ENCODE measurements around the gene RALGAPA2. TPM values are rescaled to one million over a fixed set of nuclear protein-coding genes. Genes with fewer than 3 reads are reported as not detected.

RALGAPA2 gene
- total and polyA plus RNA-seq, 2 of the 13 experiments (the other 11 are each of a cell fraction or from before 2014, with no cell fraction given): 13.8 to 17.7 TPM

DNA sequence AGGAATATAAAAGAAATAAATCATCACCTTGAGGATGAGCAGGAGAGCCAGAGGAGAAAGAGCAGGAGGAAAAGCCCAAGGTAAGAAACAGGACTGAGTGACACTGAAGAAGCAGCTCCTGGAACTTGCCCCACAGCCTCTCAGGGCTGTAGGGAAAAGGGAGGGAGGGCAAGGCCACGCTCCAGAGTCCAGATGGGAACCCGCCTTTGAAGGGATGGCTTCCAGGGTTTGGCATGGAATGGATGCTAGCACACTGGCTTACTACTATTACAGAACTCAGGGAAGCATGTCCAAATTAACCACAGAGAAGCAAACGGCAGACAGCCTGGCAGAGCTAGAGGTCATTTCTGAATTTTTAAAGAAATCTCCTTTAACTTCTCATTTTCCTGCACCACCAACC, 26.8 kb downstream of the RALGAPA2 start:
- no peak overlapping the region for H2AFZ ChIP-seq (ENCODE audit: low read length)
- H3K27me3 ChIP-seq (ENCODE audit: control insufficient read depth in 1 of 2, insufficient read depth in 2 of 2, low read length in 2 of 2): no peaks in the 10 kb centered on the region
- POLR2A ChIA-PET: no interaction called here
- no peak overlapping the region for H3K9ac ChIP-seq (ENCODE audit: insufficient read depth, low read depth, low read length)
- FAIRE-seq (no peak), DNase-seq (ENCODE audit: low spot score) (no peak), ATAC-seq (peak; percentile 50)
- peaks cover 11% of the 10 kb centered on the region; the same call in 1 of the 2 replicates for H4K20me1 ChIP-seq (ENCODE audit: insufficient read depth, low read length)
- peaks cover 22% of the 10 kb centered on the region for H3K4me1 ChIP-seq (ENCODE audit: insufficient read depth, low read length)
- intact Hi-C loops (cut with micrococcal nuclease; ENCODE audit: unreplicated experiment) (no loop called here), in situ Hi-C loops (cut with HindIII; ENCODE audit: extremely low pct_ligation_motif_present, low pct_unique_long_range_greater_than_20kb) (no loop called here)
- CTCF ChIA-PET (ENCODE audit: low intra/inter-chr PET ratio, low total read pairs): no interaction called here
- no peaks in the 10 kb centered on the region for H3K9me3 ChIP-seq (ENCODE audit: low read length)
- H3K36me3 ChIP-seq (replicated peaks in 1 of 2; ENCODE audit: control insufficient read depth in 1 of 2, insufficient read depth in 2 of 2, low read length in 2 of 2): no peaks in the 10 kb centered on the region; a peak in 1 of 5 replicates
- no peak overlapping the region for H3K4me3 ChIP-seq (replicated peaks in 1 of 3; ENCODE audit: insufficient read depth in 1 of 3, low read depth in 2 of 3, low read length in 3 of 3)
- 83% methylated on average over 3 of the region's 3 CpGs for WGBS (ENCODE audit: low lambda C conversion rate)
- TF ChIP-seq RBFOX2 (IDR thresholded peaks at IDR 0.05; ENCODE audit: low read depth, low read length) (no peak), POGZ (CRISPR knock-in tag; IDR thresholded peaks at IDR 0.05) (no peak), HNF4A (CRISPR knock-in tag; IDR thresholded peaks at IDR 0.05) (peak; percentile 12; the same call in 1 of the 2 replicates), ZZZ3 (CRISPR knock-in tag; IDR thresholded peaks at IDR 0.05; ENCODE audit: borderline replicate concordance) (no peak), KLF6 (CRISPR knock-in tag; IDR thresholded peaks at IDR 0.05) (no peak), ZKSCAN1 (IDR thresholded peaks at IDR 0.05; ENCODE audit: low read length) (no peak)
- no peak overlapping the region for H3K27ac ChIP-seq (ENCODE audit: extremely low read length, insufficient read depth, low read length)
- H3K79me2 ChIP-seq (ENCODE audit: insufficient read depth, low read length): peaks cover 10% of the 10 kb centered on the region
- H3K4me2 ChIP-seq (ENCODE audit: low read depth, low read length): no peak overlapping the region
- BruUV-seq (replicated peaks): no TSS peak

DNA sequence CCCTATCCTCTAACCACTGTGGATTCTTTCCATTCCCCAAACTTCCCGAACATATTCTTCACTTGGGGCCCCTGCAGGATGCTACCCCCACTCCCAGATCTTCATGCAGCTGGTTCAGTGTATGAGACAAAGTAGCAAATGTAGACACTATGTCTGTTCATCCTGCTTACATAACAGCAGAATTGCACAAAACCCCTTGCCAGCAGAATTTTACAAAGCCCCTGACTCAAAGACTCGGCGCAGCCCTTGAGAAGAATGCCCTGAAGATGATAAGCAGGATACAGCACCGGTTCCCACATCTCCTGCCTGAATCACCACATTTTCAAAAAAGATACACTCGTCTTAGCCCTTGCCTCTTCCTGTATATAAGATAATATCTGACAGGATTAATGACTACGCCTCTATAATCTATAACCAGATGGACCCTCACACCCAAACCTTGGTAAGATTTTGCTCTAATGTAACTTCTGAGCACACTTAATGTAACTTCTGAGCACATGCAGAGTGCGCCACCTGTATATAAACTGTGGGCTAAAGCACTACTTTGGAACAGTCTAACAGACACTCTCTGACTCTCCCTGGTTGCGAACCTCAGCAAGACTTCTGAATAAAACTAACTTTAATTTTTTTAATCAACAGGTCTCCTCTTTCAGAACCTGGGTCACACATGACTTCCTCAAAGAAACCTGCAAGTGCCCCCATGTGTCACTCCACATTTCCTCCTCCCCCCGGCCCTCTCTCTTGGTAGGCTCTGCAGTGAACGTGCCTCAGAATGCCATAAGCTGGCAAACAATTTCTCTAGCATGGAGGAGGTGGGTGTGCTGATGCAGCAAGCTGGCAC, 28.7 kb downstream of the RALGAPA2 start:
- BruUV-seq (replicated peaks): no TSS peak
- no peaks in the 10 kb centered on the region for H3K9me3 ChIP-seq (ENCODE audit: low read length)
- H3K27me3 ChIP-seq (ENCODE audit: control insufficient read depth in 1 of 2, insufficient read depth in 2 of 2, low read length in 2 of 2): no peaks in the 10 kb centered on the region
- TF ChIP-seq ZNF530 (CRISPR knock-in tag; IDR thresholded peaks at IDR 0.05; ENCODE audit: low read depth) (no peak), ZNF605 (CRISPR knock-in tag; IDR thresholded peaks at IDR 0.05) (no peak), CBX5 (CRISPR knock-in tag; IDR thresholded peaks at IDR 0.05; ENCODE audit: borderline replicate concordance) (no peak), KLF12 (CRISPR knock-in tag; IDR thresholded peaks at IDR 0.05; ENCODE audit: borderline replicate concordance) (no peak), ZNF329 (CRISPR knock-in tag; IDR thresholded peaks at IDR 0.05; ENCODE audit: low read depth) (no peak)
- TF ChIP-seq, protein P1, sequence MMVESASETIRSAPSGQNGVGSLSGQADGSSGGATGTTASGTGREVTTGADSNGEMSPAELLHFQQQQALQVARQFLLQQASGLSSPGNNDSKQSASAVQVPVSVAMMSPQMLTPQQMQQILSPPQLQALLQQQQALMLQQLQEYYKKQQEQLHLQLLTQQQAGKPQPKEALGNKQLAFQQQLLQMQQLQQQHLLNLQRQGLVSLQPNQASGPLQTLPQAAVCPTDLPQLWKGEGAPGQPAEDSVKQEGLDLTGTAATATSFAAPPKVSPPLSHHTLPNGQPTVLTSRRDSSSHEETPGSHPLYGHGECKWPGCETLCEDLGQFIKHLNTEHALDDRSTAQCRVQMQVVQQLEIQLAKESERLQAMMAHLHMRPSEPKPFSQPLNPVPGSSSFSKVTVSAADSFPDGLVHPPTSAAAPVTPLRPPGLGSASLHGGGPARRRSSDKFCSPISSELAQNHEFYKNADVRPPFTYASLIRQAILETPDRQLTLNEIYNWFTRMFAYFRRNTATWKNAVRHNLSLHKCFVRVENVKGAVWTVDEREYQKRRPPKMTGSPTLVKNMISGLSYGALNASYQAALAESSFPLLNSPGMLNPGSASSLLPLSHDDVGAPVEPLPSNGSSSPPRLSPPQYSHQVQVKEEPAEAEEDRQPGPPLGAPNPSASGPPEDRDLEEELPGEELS (CRISPR knock-in tag; IDR thresholded peaks at IDR 0.05): no peak
- no peak overlapping the region for H3K4me2 ChIP-seq (ENCODE audit: low read depth, low read length)
- H3K27ac ChIP-seq (ENCODE audit: extremely low read length, insufficient read depth, low read length): no peak overlapping the region
- ChIA-PET CTCF (ENCODE audit: low intra/inter-chr PET ratio, low total read pairs) (no interaction called here), POLR2A (no interaction called here)
- H2AFZ ChIP-seq (ENCODE audit: low read length): no peak overlapping the region
- no peak for DNase-seq (ENCODE audit: low spot score)
- H3K79me2 ChIP-seq (ENCODE audit: insufficient read depth, low read length): peaks cover 10% of the 10 kb centered on the region
- H3K36me3 ChIP-seq (replicated peaks in 1 of 2; ENCODE audit: control insufficient read depth in 1 of 2, insufficient read depth in 2 of 2, low read length in 2 of 2): no peaks in the 10 kb centered on the region; a peak in 1 of 5 replicates
- H3K4me1 ChIP-seq (ENCODE audit: insufficient read depth, low read length): peaks cover 22% of the 10 kb centered on the region
- peaks cover 11% of the 10 kb centered on the region; the same call in 1 of the 2 replicates for H4K20me1 ChIP-seq (ENCODE audit: insufficient read depth, low read length)
- in situ Hi-C loops (cut with HindIII; ENCODE audit: extremely low pct_ligation_motif_present, low pct_unique_long_range_greater_than_20kb): no loop called here
- no peak overlapping the region for H3K9ac ChIP-seq (ENCODE audit: insufficient read depth, low read depth, low read length)
- no peak overlapping the region for H3K4me3 ChIP-seq (replicated peaks in 1 of 3; ENCODE audit: insufficient read depth in 1 of 3, low read depth in 2 of 3, low read length in 3 of 3)
- intact Hi-C loops (cut with micrococcal nuclease; ENCODE audit: unreplicated experiment): no loop called here
- no peak for FAIRE-seq
- WGBS (ENCODE audit: low lambda C conversion rate): 94% methylated on average over 10 of the region's 10 CpGs
- no peak for ATAC-seq

Measured in HepG2 (cell line).